Endothelial cell of umbilical vein (primary cell): ENCODE results near the gene PRKRIP1.

ENCODE experiments used
- CTCF ChIP-seq, 2 donors: IDR thresholded peaks; 1 replicate in 1 of 2; 2 replicates in 1 of 2; pipeline ENCODE4 v1.5.1; 2011; ENCODE audit warnings: low read length in 2 of 2, mild to moderate bottlenecking in 2 of 2, moderate library complexity in 2 of 2, control low read depth in 1 of 2, inconsistent platforms in 1 of 2, low read depth in 1 of 2; ENCODE audit not compliant: insufficient read depth in 1 of 2; ENCODE audit errors: extremely low read depth in 1 of 2
- MYC ChIP-seq: IDR thresholded peaks from one replicate; pipeline ENCODE4 v1.6.1; 2011; ENCODE audit warnings: mild to moderate bottlenecking, low read depth, low read length
- POLR2A ChIP-seq: IDR thresholded peaks from 2 replicates; pipeline ENCODE4 v1.6.1; 2012; ENCODE audit warnings: low read depth, mild to moderate bottlenecking, control low read depth, low read length
- POLR2AphosphoS5 ChIP-seq: IDR thresholded peaks from 2 replicates; pipeline ENCODE4 v1.6.1; 2012; ENCODE audit warnings: low read depth, mild to moderate bottlenecking, control low read depth, low read length, moderate library complexity; ENCODE audit not compliant: insufficient read depth

GRCh38 chr7:102469351-102469971 lies 73.3 kb downstream of the PRKRIP1 start:
- TF ChIP-seq CTCF (IDR thresholded peaks at IDR 0.05; ENCODE audit: extremely low read depth in 1 of 2, insufficient read depth in 1 of 2, low read depth in 1 of 2, low read length in 2 of 2) (no peak), POLR2A (no peak), MYC (no peak), POLR2AphosphoS5 (no peak)
